NCI-H187 (cell line): ENCODE measurements around the gene MAN2A1.

ENCODE experiments used
- DNase-seq, 2 experiments: peaks; one replicate each; lab custom pipeline; 2025; lab: John Stamatoyannopoulos, UW

Gene MAN2A1

DNA sequence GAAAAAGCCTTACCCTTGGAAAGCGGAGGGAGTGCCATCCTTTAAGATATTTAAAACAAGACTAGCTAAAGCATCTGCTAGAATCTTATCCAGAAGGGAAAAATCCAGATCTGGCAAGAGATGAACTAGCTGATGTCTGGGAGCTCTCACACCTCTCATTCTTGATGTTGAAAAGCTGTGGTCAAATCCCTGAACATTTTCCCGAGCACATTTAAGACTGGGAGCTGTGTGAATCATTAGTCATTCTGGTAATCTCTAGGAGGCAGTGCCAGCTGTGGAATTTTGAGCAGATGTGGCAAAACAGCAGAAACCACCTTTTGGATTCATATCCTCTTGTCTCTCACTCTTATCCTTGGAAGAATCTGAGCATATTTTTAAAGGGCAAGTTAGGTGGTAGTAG lies 218.0 kb downstream of the MAN2A1 start:
- no peak for DNase-seq

- no peak for DNase-seq
Measured at GRCh38 chr5:109908366-109908765, 218.6 kb downstream of the MAN2A1 start.

DNA sequence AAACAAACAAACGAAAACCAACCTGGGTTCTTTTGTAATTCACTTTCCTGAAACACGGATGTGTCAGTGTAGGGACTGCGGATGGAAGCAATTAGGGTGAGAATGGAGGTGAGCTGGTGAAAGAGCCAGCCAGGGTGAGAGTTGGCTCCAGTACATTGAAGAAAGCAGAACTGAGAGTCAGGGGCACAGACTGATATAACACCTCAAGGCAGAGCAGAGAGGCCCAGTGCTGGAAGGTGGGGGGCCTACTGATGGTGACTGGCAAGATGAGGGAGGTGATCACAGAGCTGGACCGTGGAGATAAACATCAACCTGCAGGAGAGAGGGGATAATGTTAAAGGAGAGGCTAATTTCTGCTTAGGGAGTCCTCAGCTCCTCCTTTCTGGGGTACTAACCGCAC lies 221.1 kb downstream of the MAN2A1 start:
- no peak for DNase-seq

DNA sequence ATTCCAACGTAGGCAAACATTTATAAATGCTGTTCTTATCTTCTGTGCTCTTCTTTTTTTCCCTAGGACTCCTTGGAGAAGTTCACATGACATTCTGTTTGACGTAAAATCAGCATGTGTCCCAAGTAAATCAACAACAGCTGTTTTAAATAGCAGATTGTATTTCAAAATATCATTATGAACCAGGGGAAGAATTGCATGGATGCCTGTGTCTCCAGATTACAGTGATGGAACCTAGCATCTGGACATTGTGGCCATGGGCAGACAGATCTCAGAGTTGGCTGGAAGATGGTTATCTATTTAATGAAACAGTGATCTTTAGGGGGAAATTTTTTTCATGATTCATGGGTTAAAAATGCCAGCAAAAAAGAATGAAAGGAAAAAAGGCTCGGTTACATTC lies 222.0 kb downstream of the MAN2A1 start:
- no peak for DNase-seq

GRCh38 chr5:109914906-109915305 lies 225.2 kb downstream of the MAN2A1 start:
- DNase-seq, result no peak

- no peak for DNase-seq
Measured at GRCh38 chr5:109916481-109917153, 226.9 kb downstream of the MAN2A1 start.
